ENCODE measurements around the gene CASTOR1.
A peak's percentile ranks its signal among the peaks of the same experiment; 100 is the strongest.

The CASTOR1 gene

DNA sequence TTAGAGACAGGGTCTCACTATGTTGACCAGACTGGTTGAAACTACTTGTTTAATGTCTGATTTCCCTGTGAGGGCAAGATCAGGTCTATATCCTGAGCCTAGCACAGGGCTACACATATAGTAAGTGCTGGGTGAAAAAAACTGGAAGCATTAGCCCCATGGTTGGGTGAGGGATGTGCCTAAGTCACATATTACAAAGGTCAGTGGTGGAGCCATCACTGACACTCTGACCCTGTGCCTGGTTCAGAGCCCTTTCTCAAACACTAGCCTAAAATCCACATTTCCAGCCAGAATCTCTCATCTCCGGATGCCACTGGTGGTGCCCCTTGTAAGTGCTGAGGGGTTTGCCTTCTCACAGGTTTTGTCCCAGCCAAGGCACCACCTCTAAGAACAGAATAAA, 28.5 kb upstream of the CASTOR1 start:
- no peak overlapping the region for H3K27ac ChIP-seq
- no peak for TF ChIP-seq ZFX (IDR thresholded peaks at IDR 0.05)
- TF ChIP-seq, protein P1, sequence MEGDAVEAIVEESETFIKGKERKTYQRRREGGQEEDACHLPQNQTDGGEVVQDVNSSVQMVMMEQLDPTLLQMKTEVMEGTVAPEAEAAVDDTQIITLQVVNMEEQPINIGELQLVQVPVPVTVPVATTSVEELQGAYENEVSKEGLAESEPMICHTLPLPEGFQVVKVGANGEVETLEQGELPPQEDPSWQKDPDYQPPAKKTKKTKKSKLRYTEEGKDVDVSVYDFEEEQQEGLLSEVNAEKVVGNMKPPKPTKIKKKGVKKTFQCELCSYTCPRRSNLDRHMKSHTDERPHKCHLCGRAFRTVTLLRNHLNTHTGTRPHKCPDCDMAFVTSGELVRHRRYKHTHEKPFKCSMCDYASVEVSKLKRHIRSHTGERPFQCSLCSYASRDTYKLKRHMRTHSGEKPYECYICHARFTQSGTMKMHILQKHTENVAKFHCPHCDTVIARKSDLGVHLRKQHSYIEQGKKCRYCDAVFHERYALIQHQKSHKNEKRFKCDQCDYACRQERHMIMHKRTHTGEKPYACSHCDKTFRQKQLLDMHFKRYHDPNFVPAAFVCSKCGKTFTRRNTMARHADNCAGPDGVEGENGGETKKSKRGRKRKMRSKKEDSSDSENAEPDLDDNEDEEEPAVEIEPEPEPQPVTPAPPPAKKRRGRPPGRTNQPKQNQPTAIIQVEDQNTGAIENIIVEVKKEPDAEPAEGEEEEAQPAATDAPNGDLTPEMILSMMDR (conservative IDR thresholded peaks at IDR 0.05): no peak

DNA sequence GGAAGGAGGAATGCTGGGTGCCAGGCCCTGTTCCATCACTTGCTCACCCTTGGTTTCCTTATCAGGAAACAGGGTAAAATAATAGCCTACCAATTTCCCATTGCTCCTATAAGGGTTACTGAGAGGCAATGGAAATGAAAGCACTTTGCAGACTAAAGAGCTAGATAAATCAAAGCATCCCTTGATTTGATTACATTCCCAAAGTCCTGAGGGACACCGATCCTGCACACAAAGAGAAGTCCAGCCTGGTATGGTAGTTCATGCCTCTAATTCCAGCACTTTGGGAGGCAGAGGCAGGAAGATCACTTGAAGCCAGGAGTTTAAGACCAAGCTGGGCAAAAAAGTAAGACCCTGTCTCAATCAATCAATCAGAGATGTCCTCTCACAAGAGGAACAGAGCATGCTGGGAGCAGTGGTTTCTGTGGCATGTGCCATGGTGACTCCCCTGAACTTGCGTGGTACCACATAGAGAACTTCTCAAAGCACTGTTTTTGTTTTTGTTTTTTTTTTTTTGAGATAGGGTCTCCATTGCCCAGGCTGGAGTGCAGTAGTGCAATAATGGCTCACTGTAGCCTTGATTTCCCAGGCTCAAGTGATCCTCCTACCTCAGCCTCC, 26.8 kb upstream of the CASTOR1 start:
- no peak overlapping the region for H3K27ac ChIP-seq
- TF ChIP-seq ZFX (IDR thresholded peaks at IDR 0.05): no peak
- TF ChIP-seq, protein P1 (conservative IDR thresholded peaks at IDR 0.05): no peak

DNA sequence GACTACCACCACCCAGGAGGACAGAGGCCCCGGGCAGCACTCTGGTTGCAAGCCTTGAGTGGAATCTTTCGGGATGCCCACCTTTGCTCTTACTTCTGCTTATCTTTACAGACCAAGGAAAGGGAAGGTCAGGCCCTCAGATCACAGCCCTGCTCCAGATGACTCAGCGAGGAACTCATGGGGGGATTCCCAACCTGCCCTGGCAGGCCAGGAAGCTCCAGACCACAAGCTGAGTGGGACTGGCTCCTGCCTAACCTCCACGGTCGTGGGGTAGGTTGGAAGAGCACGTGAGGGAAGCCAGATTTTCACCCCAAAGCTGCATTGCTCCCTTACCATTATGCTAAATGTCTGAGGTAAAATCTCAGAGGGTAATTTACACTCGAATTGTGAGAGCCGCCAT, 25.6 kb upstream of the CASTOR1 start:
- TF ChIP-seq, protein P1 (conservative IDR thresholded peaks at IDR 0.05): no peak
- no peak for TF ChIP-seq ZFX (IDR thresholded peaks at IDR 0.05)

DNA sequence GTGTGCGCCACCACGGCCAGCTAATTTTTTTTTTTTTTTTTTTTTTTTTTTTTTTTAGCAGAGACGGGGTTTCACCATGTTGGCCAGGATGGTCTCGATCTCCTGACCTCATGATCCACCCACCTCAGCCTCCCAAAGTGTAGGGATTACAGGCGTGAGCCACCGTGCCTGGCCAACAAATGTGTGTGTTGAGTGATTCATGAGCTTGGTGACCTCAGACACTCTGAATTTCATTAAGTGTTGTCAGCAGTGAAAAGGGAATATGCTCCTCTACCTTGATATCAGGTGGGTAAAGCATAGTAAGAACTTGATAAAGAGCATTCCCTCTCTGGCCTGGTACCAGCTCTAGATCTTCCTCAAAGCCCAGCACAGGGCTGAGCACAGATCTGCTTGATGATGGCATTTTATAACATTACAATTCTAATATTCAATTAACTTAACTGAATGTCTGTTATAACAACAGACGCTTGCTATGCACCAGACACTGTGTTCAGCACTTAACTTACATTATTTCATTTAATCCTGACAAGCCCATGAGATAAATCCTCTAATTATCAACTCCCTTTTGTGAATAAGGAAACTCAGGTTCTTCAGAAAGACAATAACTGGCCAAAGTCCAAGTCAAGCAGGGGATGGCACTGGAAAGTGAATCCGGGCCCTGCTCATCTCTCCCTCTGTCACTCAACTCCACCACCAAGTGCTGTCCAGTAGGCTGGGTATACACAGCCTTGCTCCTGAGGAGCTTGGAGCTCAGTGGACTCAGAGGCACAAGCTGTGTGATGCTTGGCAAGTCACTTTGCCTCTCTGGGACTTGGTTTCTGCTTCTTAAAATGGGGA, 24.4 kb upstream of the CASTOR1 start:
- TF ChIP-seq, protein P1 (conservative IDR thresholded peaks at IDR 0.05): no peak
- no peak for TF ChIP-seq ZFX (IDR thresholded peaks at IDR 0.05)
- H3K27ac ChIP-seq: no peak overlapping the region

More for the DNA sequence above, 25.6 kb upstream of the CASTOR1 start:
- H3K27ac ChIP-seq: no peak overlapping the region

DNA sequence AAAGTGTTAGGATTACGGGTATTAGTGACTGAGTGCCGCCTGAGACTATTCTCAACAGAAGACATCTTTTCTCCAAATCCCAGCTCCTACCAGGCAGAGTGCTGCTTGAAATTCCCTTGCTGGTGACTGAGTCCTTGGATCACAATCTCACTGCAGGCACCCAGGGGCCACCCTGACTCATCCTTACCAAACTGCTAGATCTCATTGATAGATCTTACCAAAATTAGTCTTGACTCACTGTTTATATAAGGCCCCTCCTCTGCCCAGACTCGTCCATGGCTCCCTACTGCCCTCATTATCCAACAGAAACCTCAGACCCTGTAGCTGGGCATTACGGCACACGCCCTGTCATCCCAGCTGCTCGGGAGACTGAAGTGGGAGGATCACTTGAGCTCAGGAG, 22.7 kb upstream of the CASTOR1 start:
- H3K27ac ChIP-seq: peak overlapping the region; percentile 63
- TF ChIP-seq, protein P1 (conservative IDR thresholded peaks at IDR 0.05): no peak
- no peak for TF ChIP-seq ZFX (IDR thresholded peaks at IDR 0.05)

DNA sequence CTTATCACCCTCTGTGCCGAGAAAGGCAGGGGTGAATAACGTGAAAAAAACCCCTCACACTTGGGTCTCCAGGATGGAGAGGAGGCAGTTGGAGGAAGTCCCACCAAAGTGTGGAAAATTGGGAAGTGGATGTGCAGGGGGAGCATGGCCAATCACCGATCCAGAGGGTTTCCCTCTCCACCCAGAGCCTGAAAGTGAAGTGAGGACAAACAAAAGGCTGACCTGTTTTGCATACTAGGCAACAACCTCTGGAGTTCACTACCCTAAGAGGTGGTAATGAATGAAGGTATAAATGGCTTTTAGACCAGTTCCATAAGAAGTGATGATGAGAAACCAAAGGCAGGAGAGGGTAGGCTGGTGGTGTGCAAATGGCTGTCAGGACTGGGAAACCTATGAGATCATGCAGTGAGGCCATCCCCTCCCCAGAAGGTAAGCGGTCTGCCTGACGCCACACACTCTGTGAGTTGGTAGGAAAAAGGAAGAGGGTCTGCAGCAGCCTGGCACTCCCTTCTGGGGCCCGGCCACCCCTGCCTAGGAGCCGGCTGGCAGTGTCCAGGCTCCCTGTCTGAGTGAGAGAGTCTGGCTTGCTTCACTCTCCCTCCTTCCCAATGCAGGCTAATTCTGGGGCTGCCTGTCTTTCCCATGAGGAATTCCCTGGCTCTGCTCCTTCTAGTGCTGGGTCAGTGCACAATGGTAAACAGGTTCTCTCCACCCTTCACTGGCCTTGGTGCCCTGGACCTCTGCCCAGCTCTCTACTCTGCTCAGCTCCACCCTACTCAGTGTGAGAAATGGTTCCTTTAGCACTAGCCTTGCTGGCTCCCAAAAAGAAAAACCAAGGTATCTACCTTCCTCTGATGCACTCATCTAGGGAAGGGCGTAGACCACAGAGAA, 21.8 kb upstream of the CASTOR1 start:
- TF ChIP-seq, protein P1 (conservative IDR thresholded peaks at IDR 0.05): no peak
- H3K27ac ChIP-seq: peak overlapping the region; percentile 63
